ENCODE results near the gene TEX12.
"Not testable (repeated sequence)": the region's sequence is repeated elsewhere in the genome, so short reads cannot be mapped to it uniquely, and the experiment has no call there.

Gene TEX12

DNA sequence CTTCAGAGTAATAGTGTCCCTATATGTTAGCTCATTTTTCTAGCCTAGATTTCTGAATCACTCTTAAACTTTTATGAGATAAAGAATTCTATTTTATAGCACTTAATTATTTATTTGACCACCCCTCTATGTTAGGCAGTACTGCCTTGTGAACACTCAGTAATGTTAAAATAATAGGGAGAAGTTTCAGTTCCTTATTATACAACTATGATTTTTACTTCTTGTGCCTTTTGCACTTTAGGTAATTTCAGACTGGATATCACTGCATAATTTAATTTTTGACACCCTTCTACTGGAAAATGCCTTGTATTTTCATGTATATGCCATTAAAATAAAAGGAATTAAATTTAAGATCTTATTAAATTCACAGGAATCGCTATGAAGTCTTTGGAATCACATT is 11.3 kb downstream of the TEX12 start:
- TF ChIP-seq CTCF (IDR thresholded peaks at IDR 0.05; ENCODE audit: insufficient read depth, low read length, missing control alignments): no peak
- ChIA-PET CTCF (interaction anchor here (0.6 to 4.0 kb wide), 3 partner anchors 16 to 66 kb away, joined by 3 to 54 read pairs (median 4); no protein-coding TSS in a partner anchor), POLR2A (no interaction called here)
- H3K4me3 ChIP-seq (ENCODE audit: low read depth, low read length): no peak overlapping the region
- no peak for DNase-seq (ENCODE audit: low read depth, low spot score)

DNA sequence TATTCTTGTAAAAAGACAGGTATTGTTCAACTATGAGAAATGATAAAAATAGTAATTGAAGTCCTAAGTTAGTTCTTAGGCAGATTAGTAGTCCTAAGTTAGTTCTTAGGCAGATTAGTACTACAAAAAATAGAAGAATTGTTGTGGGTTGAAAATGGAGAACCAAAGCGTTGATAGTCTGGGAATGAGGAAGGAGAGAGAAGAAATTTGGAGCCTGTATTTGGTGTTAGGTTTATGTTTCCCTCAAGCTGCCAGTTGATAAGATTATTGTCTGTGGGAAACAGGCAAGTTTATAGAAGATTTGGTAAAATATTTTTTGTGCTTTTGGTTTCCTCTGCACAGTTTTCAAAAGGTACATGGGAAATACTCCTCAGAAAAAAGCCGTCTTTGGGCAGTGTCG is 11.8 kb downstream of the TEX12 start:
- H3K4me3 ChIP-seq (ENCODE audit: low read depth, low read length): no peak overlapping the region
- ChIA-PET POLR2A (no interaction called here), CTCF (interaction anchor here (4.0 kb wide), 1 partner anchor 66 kb away, joined by 54 read pairs; no protein-coding TSS in a partner anchor)
- no peak for DNase-seq (ENCODE audit: low read depth, low spot score)
- TF ChIP-seq CTCF (IDR thresholded peaks at IDR 0.05; ENCODE audit: insufficient read depth, low read length, missing control alignments): no peak

- no peak for DNase-seq (ENCODE audit: low read depth, low spot score)
- TF ChIP-seq CTCF (IDR thresholded peaks at IDR 0.05; ENCODE audit: insufficient read depth, low read length, missing control alignments): no peak
These were observed 12.4 kb downstream of the TEX12 start for GRCh38 chr11:112179601-112180000.

GRCh38 chr11:112182867-112183266 is 15.7 kb downstream of the TEX12 start:
- TF ChIP-seq CTCF (IDR thresholded peaks at IDR 0.05; ENCODE audit: insufficient read depth, low read length, missing control alignments): no peak
- DNase-seq (ENCODE audit: low read depth, low spot score): no peak
- no peak overlapping the region for H3K4me3 ChIP-seq (ENCODE audit: low read depth, low read length)
- POLR2A ChIA-PET: no interaction called here
- CTCF ChIA-PET: no interaction called here

More at GRCh38 chr11:112179601-112180000, 12.4 kb downstream of the TEX12 start:
- POLR2A ChIA-PET: no interaction called here
- no peak overlapping the region for H3K4me3 ChIP-seq (ENCODE audit: low read depth, low read length)
- CTCF ChIA-PET: no interaction called here

DNA sequence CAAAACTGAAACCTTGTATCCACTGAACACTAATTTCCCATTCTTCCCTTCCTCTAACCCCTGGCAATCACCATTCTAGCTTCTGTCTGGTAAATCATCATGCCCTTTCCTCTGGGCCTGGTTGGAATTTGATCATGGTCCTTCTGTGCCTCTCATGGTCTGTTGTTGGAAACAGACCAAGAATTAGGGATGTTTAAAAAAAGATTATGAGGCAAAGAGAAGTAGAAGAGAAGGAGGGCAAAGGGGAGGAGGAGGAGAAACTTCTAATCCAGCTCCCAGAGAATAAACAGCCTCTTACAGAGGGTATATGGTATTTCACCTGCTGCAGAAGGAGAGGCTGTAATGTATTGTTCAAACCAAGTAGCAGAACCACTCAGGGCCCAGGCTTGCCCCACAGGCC is 18.7 kb downstream of the TEX12 start:
- no peak for TF ChIP-seq CTCF (IDR thresholded peaks at IDR 0.05; ENCODE audit: insufficient read depth, low read length, missing control alignments)
- CTCF ChIA-PET: interaction anchor here (1.2 kb wide), 1 partner anchor 11 kb away, joined by 4 read pairs; the partner anchor contains the start of gene BCO2
- POLR2A ChIA-PET: no interaction called here

DNA sequence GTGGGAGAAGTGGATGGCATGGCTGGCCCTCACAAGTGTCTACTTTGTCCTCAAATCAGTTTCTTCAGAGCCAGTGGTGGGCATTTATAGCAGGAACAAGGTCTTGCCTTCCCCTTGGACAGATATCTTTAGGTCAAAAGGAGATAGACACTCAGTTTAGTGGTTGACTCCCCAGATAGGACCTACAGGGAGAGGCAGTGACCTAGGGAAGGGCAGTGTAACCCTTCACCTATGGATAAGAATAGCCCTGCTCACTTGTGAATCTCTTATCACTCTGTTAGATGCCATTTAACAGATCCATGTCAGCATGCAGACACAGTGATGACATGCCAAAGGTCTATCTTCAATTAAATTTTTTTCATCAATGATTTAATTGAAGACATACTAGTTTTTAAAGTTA is 19.1 kb downstream of the TEX12 start:
- TF ChIP-seq CTCF (IDR thresholded peaks at IDR 0.05; ENCODE audit: insufficient read depth, low read length, missing control alignments): no peak
- ChIA-PET CTCF (interaction anchor here (1.2 kb wide), 1 partner anchor 11 kb away, joined by 4 read pairs; the partner anchor contains the start of gene BCO2), POLR2A (no interaction called here)
- H3K4me3 ChIP-seq (ENCODE audit: low read depth, low read length): no peak overlapping the region
- no peak for DNase-seq (ENCODE audit: low read depth, low spot score)

More for the DNA sequence above, 18.7 kb downstream of the TEX12 start:
- no peak for DNase-seq (ENCODE audit: low read depth, low spot score)
- no peak overlapping the region for H3K4me3 ChIP-seq (ENCODE audit: low read depth, low read length)

DNA sequence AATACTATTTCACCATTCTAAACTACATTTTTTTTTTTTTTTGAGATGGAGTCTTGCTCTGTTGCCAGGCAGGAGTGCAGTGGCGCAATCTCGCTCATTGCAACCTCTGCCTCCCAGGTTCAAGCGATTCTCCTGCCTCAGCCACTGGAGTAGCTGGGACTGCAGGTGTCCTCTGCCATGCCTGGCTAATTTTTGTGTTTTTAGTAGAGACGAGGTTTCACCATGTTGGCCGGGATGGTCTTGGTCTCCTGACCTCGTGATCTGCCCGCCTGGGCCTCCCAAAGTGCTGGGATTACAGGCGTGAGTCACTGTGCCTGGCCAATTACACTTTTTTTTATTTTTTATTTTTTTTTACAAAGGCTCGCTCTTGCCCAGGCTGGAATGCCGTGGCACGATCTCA is 27.9 kb downstream of the TEX12 start:
- POLR2A ChIA-PET; CTCF ChIA-PET; DNase-seq (ENCODE audit: low read depth, low spot score); H3K4me3 ChIP-seq (ENCODE audit: low read depth, low read length): not testable (repeated sequence)

Data from AG04449 (cell line).